Stimulated activated CD8-positive, alpha-beta memory T cell treated with anti-CD3 and anti-CD28 coated beads, Interleukin-15, amount 100 ng/mL, for 24 hours (primary cell): ENCODE measurements around the gene RPS6KL1.

Experiments
- DNase-seq: peaks from one replicate; pipeline ENCODE4 v3.0.0-alpha.2; 2020; ENCODE audit warnings: low read depth

RPS6KL1 gene

DNA sequence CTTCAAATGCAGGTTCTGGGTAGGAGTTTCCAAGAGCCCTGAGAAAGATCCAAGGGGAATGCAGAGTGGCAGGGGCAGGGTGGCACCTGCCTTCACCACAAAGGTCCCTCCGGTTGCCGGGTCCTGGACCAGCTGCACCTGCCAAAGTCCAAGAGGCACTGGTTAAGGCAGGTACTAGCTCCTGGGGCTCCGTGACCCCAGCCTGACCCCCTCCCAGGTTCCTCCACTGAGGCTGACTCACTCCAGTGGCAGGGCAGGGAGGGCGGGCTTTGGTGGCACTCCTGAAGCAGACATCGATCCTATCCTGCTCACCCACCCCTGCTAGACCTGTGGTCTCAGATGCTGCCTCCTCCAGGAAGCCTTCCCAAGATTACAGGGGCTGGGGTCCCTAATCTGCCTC, 11.4 kb downstream of the RPS6KL1 start:
- DNase-seq = no peak

GRCh38 chr14:74911221-74911620, 11.8 kb downstream of the RPS6KL1 start:
- no peak for DNase-seq

DNA sequence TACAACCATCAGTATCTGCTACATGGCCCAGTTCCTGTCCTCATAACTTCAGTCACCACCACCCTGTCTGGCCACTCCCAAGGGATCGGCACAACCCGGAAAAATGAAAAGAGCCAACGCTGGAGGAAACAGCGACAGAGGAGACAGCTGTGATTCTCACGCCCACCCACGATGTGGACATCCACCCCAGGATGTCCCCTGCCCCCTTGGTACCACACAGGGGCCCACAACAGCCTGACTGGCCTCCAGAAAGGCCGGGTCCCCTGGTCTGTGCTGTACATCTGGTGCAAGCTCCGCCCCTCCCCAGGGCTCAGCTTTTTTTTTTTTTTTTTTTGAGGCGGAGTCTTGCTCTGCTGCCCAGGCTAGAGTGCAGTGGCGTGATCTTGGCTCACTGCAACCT, 12.5 kb downstream of the RPS6KL1 start:
- no peak for DNase-seq

GRCh38 chr14:74909911-74910310, 13.1 kb downstream of the RPS6KL1 start:
- no peak for DNase-seq

DNA sequence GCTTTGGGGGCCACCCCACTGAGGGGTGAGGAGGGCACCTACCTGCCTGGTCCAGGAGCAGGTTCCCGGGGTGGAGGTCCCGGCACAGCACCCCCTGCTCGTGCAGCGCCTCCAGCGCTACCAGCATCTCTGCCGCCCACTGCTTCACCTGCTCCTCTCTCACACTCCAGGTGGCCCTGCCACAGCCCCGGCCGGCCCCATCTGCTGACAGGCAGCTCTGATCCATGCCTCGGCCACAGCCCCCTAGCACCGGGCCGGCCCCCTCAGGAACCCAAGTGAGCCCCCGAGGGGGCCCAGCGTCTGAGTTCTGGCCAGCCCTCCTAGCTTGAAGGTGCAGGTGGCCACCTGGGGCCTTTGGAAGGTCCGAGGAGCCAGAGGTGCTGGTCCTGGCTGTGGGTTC, 13.6 kb downstream of the RPS6KL1 start:
- no peak for DNase-seq

- DNase-seq = no peak
Measured at GRCh38 chr14:74908861-74909341, 14.2 kb downstream of the RPS6KL1 start.

DNA sequence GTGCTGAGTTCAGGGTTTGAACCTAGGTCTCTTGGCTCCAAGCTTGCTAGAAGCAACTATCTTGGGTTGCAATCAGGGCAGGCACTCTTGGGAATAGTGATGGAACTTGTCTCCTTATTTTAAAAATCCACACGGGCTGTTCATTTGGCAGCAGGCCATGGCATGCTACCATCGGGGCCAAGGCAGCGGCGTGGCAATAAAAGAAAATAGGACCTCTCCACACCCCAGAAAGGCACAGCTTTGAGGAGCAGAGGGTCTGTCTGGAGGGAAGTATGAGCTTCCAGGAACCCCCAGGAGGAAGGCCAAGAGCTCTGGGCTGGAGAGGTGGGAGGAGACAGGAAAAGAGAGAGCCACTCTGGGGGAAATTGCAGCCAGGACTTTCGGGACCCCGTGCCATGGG, 15.3 kb downstream of the RPS6KL1 start:
- DNase-seq = no peak

GRCh38 chr14:74906925-74907521, 16.0 kb downstream of the RPS6KL1 start:
- no peak for DNase-seq

DNA sequence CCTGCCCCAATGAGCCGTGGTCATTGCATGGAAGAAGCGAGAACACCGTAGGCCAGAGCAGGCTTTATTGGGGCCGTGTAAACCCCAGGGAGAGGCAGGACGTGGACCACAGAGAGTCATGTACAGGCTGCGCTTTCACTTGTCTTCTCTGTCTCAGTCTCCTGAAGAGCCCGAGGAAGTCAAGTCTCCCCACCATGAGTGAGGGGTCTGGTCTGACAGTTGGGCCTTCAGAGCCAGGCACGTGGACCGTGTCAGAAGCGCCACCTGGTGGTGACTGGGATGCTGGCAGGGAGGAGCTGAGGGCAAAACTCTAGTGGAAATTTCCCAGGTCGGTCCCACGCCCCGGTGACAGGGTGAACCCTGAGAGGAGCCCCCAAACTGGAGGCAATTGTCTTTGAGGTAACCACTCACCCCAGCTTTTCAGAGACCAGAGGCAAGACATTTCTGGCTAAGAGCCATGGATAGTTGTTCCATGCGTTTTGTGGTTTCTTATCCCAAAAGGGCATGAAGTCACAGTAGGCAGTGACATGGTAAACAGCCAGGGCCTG, 17.4 kb downstream of the RPS6KL1 start:
- peak; percentile 80 for DNase-seq

- DNase-seq = no peak
Measured at GRCh38 chr14:74904635-74905503, 18.2 kb downstream of the RPS6KL1 start.

DNA sequence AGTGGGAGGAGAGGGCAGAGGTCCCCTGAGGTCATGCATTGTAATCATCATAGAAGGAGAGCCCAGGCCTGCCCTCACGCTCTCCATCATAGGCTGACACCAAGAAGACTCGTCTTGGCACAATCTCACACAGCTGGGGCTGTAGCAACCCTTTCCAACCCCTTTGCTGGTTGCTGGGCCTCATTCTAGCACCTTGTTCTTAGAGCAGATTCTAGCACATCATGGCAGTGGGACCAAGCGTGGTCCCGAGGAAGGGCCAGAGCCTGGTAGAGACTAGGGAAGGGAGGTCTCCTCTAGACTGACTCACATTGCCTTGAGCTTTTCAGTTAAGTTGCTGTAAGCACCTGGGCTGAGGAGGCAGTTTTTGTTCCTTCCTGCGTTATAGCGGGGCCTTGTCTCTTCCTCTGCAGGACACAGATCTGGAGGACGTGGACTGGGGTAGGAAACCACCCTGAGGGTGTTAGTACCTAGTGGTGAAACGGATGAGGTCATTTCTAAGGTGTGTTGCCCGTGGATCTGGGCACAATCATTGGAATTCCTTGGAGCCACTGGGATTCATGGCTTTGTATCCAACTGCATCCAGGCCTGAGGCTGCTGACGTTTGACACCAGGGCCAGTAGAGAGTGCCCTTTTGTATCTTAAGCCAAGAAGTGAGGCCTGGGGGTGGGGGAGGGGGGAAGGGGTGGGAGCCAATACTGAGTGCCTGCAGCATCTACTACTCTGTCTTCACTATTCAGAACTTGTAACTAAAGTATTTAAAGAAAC, 19.9 kb downstream of the RPS6KL1 start:
- DNase-seq = no peak

GRCh38 chr14:74898694-74899093, 24.4 kb downstream of the RPS6KL1 start:
- no peak for DNase-seq

GRCh38 chr14:74898083-74898482, 25.0 kb downstream of the RPS6KL1 start:
- no peak for DNase-seq

GRCh38 chr14:74897642-74898041, 25.4 kb downstream of the RPS6KL1 start:
- no peak for DNase-seq

GRCh38 chr14:74896400-74896799, 26.7 kb downstream of the RPS6KL1 start:
- DNase-seq = no peak

- no peak for DNase-seq
Measured at GRCh38 chr14:74893614-74894091, 29.4 kb downstream of the RPS6KL1 start.

DNA sequence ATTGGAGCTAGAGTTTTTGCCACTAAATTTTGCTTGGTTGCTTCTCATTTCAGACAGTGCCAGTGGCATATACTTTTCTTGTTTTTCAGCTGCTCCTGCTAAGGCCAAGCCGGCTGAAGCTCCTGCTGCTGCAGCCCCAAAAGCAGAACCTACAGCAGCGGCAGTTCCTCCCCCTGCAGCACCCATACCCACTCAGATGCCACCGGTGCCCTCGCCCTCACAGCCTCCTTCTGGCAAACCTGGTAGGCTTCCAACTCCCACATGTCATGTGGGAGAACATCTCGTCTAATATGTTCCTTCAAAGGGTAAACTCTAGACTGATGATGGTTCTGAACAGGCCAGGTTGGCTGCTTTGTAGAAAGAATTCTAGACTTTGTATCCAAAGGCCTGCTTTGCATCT, 30.3 kb downstream of the RPS6KL1 start:
- no peak for DNase-seq

DNA sequence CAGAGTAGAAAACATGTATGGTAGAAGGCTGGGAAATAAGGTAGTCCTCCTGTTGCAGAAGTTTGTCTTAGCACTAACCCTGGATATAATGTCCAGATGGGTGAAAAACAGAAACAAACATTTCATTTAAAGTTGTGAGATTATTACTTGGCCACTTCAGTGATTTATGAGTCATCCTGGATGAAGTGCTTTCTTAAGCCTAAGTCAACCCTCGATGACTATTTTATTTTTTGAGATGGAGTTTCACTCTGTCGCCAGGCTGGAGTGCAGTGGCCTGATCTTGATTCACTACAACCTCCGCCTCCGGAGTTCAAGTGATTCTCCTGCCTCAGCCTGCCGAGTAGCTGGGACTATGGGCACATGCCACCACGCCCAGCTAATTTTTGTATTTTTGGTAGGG, 31.2 kb downstream of the RPS6KL1 start:
- DNase-seq = no peak

GRCh38 chr14:74890262-74890661, 32.8 kb downstream of the RPS6KL1 start:
- DNase-seq = no peak

GRCh38 chr14:74888164-74889158, 34.6 kb downstream of the RPS6KL1 start:
- no peak for DNase-seq

- no peak for DNase-seq
Measured at GRCh38 chr14:74886001-74886400, 37.1 kb downstream of the RPS6KL1 start.
